ENCODE results near the gene FOXP1. TPM values are rescaled to one million over a fixed set of nuclear protein-coding genes. Genes with fewer than 3 reads are reported as not detected.

FOXP1 gene
- total and polyA plus RNA-seq, 2 of the 13 experiments (the other 11 are each of a cell fraction or from before 2014, with no cell fraction given) = 40.4 to 59.0 TPM

DNA sequence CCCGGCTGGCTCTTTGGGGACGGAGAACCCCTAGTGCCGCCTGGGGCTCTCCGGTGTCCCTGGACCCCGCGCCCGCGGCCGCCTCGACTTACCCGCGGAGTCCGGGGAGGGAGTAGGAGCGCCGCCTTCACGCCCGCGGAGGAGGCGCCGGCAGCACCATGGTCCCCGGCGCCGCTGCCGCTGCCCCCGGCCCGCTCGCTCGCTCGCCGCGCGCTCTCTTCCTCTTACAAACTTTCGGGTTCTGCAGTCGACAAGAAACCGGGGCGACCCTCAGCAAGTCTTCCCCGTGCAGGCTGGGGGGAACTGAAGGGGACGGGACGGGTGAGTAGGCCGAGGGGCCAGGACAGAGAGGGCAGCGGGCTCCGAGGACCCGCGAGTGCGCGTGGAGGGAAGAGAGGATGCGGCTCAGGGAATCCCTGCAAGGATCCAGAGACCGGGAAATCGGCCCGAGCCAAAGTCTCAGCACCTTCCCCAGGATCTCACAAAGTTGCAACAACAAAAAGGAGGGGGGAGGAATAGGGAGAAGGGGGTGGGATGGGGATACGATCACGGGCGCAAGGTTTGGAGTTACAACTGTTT is 2.0 kb downstream of the FOXP1 start:
- intact Hi-C loops (cut with micrococcal nuclease; ENCODE audit: unreplicated experiment) (loop anchor here (2.0 to 10.0 kb wide), 6 partner anchors 35 to 514 kb away; no protein-coding TSS in a partner anchor), in situ Hi-C loops (cut with HindIII; ENCODE audit: extremely low pct_ligation_motif_present, low pct_unique_long_range_greater_than_20kb) (loop anchor here (5.0 to 10.0 kb wide), 2 partner anchors 274 to 527 kb away; no protein-coding TSS in a partner anchor)
- FAIRE-seq = no peak
- peak; percentile 3 for ATAC-seq
- Histone ChIP-seq H3K27ac (ENCODE audit: extremely low read length, insufficient read depth, low read length) (peak overlapping the region; percentile 97), H3K36me3 (replicated peaks in 1 of 2; ENCODE audit: control insufficient read depth in 1 of 2, insufficient read depth in 2 of 2, low read length in 2 of 2) (peaks cover 2 to 4% of the 10 kb centered on the region in 2 experiments; a peak in 1 of 5 replicates), H3K4me2 (ENCODE audit: low read depth, low read length) (peak overlapping the region; percentile 82), H3K9ac (ENCODE audit: insufficient read depth, low read depth, low read length) (peak overlapping the region; percentile 96), H3K79me2 (ENCODE audit: insufficient read depth, low read length) (peaks cover 57% of the 10 kb centered on the region), H3K9me3 (ENCODE audit: low read length) (no peaks in the 10 kb centered on the region), H3K4me1 (ENCODE audit: insufficient read depth, low read length) (peaks cover 63% of the 10 kb centered on the region), H2AFZ (ENCODE audit: low read length) (no peak overlapping the region), H3K4me3 (replicated peaks in 1 of 3; ENCODE audit: insufficient read depth in 1 of 3, low read depth in 2 of 3, low read length in 3 of 3) (peak overlapping the region; percentile 91 to 97 (median 95)), H4K20me1 (ENCODE audit: insufficient read depth, low read length) (no peaks in the 10 kb centered on the region; the same call in 1 of the 2 replicates), H3K27me3 (ENCODE audit: control insufficient read depth in 1 of 2, insufficient read depth in 2 of 2, low read length in 2 of 2) (no peaks in the 10 kb centered on the region)
- DNase-seq (ENCODE audit: low spot score) = no peak
- 1% methylated on average over 12 of the region's 53 CpGs for WGBS (ENCODE audit: low lambda C conversion rate)
- POLR2A ChIA-PET = interaction anchor here (1.1 to 2.7 kb wide), 11 partner anchors 22 to 517 kb away, joined by 4 to 17 read pairs (median 7); no protein-coding TSS in a partner anchor
- BruUV-seq (replicated peaks) = no TSS peak
- CTCF ChIA-PET (ENCODE audit: low intra/inter-chr PET ratio, low total read pairs) = no interaction called here
- no peak for TF ChIP-seq SAFB2 (CRISPR knock-in tag; IDR thresholded peaks at IDR 0.05; ENCODE audit: borderline replicate concordance, low read depth)
- 0 out of 2 replicates have a peak, but pooled peaks have one; percentile 16 for TF ChIP-seq PRDM15 (CRISPR knock-in tag; IDR thresholded peaks at IDR 0.05)
- 0 out of 2 replicates have a peak, but pooled peaks have one; percentile 11 for TF ChIP-seq ARNT2 (CRISPR knock-in tag; IDR thresholded peaks at IDR 0.05; ENCODE audit: low read depth)
- no peak for TF ChIP-seq TMF1 (CRISPR knock-in tag; IDR thresholded peaks at IDR 0.05; ENCODE audit: low read depth)
- TF ChIP-seq ZNF274 (CRISPR knock-in tag; IDR thresholded peaks at IDR 0.05) = peak; percentile 42; the same call in 1 of the 2 replicates
- 0 out of 2 replicates have a peak, but pooled peaks have one; percentile 52 for TF ChIP-seq BRD4 (CRISPR knock-in tag; IDR thresholded peaks at IDR 0.05)
- TF ChIP-seq, protein P1, sequence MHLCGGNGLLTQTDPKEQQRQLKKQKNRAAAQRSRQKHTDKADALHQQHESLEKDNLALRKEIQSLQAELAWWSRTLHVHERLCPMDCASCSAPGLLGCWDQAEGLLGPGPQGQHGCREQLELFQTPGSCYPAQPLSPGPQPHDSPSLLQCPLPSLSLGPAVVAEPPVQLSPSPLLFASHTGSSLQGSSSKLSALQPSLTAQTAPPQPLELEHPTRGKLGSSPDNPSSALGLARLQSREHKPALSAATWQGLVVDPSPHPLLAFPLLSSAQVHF (CRISPR knock-in tag; IDR thresholded peaks at IDR 0.05) = no peak
- no peak for TF ChIP-seq NFE2L2 (IDR thresholded peaks at IDR 0.05; ENCODE audit: low read length)
- TF ChIP-seq SRSF9 (IDR thresholded peaks at IDR 0.05; ENCODE audit: borderline replicate concordance, insufficient read depth, low read depth, low read length, poor library complexity, severe bottlenecking) = no peak
- no peak for TF ChIP-seq ZNF589 (CRISPR knock-in tag; conservative IDR thresholded peaks at IDR 0.05)
- TF ChIP-seq, protein P2, sequence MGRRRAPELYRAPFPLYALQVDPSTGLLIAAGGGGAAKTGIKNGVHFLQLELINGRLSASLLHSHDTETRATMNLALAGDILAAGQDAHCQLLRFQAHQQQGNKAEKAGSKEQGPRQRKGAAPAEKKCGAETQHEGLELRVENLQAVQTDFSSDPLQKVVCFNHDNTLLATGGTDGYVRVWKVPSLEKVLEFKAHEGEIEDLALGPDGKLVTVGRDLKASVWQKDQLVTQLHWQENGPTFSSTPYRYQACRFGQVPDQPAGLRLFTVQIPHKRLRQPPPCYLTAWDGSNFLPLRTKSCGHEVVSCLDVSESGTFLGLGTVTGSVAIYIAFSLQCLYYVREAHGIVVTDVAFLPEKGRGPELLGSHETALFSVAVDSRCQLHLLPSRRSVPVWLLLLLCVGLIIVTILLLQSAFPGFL (CRISPR knock-in tag; IDR thresholded peaks at IDR 0.05) = 0 out of 2 replicates have a peak, but pooled peaks have one; percentile 23
- no peak for TF ChIP-seq SSRP1 (CRISPR knock-in tag; IDR thresholded peaks at IDR 0.05)
- TF ChIP-seq ASH2L (IDR thresholded peaks at IDR 0.05; ENCODE audit: insufficient read length, low read depth, low read length) = peak; percentile 48
- no peak for TF ChIP-seq ZNF841 (CRISPR knock-in tag; IDR thresholded peaks at IDR 0.05; ENCODE audit: borderline replicate concordance)
- 0 out of 2 replicates have a peak, but pooled peaks have one; percentile 5 for TF ChIP-seq MAZ (IDR thresholded peaks at IDR 0.05; ENCODE audit: borderline replicate concordance, low read depth, low read length)
- no peak for TF ChIP-seq MAZ (CRISPR knock-in tag; IDR thresholded peaks at IDR 0.05; ENCODE audit: low read depth)
- no peak for TF ChIP-seq MTA1 (CRISPR knock-in tag; IDR thresholded peaks at IDR 0.05; ENCODE audit: borderline replicate concordance)
- no peak; the same call in 1 of the 2 replicates for TF ChIP-seq TARDBP (CRISPR knock-in tag; IDR thresholded peaks at IDR 0.05)
- TF ChIP-seq RBM39 (IDR thresholded peaks at IDR 0.05; ENCODE audit: low read depth, low read length, poor library complexity, severe bottlenecking) = peak; percentile 72
